ENCODE measurements around the gene SLC12A7.
A peak's percentile ranks its signal among the peaks of the same experiment; 100 is the strongest.
"Not testable (repeated sequence)": the region's sequence is repeated elsewhere in the genome, so short reads cannot be mapped to it uniquely, and the experiment has no call there.

The SLC12A7 gene

GRCh38 chr5:1140818-1141189, 28.9 kb upstream of the SLC12A7 start:
- DNase-seq (ENCODE audit: low spot score) = no peak

DNA sequence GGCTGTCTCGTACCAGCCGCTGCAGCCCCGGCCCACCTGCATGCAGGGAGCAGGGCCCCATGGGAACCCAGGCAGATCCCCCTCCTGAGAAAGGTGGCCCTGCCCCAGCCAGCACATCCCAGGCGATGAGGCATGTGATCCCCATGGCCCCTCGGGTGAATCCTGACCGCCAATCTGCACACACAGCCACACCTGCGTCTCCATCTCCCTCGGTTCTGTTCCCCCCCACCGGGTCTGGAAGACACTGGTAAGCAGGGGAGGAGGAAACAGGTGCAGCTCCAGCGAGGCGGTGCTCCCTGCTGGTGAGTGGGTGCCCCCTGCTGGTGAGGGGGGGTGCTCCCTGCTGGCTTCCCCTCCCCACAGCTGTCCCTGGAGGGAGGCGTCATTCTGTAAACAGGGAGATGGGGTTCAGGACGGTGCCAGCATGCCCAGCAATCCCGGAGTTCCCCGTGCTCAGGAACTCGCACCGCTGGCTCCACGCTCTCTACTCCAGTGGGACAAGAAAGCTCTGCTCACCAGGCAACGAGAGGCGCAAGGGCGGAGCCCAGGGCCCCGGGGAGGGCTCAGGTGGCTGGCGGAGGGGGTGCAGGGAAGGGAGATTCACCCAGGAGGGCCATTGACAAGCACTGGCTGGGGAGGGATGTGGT, 28.4 kb upstream of the SLC12A7 start:
- peak; percentile 80 for DNase-seq (ENCODE audit: low spot score)

DNA sequence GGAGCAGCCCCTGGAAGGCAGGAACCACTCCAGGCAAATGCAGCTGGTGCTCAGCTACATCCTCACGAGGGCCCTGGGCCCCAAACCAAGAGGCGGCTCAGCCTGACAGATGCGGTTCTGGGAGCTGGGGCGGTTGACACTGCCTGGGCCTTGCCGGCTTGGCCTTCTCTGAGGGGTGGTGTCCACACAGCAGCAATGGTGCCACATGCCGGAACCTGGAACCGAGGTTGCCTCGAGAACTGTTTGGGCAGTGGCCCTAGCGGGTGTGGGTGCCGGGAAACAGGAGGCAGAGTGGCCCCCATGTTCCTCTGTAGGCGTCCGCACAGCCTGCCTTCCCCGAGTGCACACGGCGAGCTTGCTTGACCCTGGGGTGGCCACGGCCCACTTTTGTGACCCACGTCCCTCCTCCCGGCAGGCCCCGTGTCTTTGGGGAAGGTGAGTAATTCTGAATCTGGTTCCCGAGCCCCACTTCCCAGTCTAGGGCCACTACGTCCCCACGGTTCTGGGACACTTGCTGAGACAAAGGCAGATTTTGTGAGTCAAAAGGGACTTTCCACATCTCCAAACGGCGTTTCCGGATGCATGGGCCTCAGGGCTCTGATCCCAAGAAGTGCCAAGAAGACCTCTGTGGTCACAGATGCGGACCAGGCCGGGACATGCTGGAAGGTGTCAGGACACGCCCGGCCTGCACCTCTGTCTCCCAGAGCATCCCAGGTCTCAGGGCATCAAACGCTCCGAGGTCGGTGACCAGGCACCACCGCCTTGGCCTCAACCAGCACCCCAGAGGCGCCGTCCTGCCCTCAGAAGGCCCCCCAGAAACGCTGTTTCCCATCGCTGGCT, 27.7 kb upstream of the SLC12A7 start:
- no peak for DNase-seq (ENCODE audit: low spot score)

GRCh38 chr5:1138445-1139245, 26.8 kb upstream of the SLC12A7 start:
- no peak for DNase-seq (ENCODE audit: low spot score)

DNA sequence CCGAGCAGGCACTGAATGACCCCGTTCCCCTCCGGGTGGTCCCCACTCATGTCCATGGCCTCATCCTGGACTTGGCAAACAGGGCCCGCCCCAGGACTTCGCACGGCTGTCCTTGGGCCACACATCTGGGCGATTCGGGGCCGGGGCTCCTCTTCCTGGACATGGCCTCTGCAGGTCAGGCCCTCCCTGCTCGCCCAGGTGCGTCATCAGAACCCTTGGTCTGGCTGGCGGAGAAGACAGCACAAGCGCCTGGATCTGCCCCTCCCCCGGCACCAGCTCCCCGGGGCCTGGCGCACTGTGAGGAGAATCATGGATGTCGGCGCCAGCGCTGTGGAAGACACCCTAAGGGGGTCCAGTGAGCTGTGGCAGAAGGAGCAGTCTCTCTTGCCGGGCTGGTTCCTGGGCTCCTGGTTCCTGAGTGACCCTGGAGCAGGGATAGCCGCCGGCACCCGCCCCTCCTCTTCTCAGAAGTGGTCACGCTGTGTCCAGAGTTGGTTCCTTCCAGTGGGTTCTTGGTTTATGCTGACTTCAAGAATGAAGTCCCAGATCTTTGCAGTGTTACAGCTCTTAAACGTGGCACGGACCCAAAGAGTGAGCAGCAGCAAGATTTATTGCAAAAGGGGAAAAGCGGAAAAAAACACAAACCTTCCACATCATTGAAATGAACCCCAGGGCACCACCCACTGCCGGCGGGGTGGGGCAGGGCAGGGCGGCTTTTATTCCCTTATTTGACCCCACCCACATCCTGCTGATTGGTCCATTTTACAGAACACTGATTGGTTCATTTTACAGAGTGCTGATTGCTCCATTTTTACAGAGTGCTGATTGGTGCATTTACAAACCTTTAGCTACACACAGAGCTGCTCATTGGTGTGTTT, 25.9 kb upstream of the SLC12A7 start:
- DNase-seq (ENCODE audit: low spot score) = peak; percentile 57

- no peak for DNase-seq (ENCODE audit: low spot score)
These were observed 25.0 kb upstream of the SLC12A7 start for GRCh38 chr5:1136814-1137213.

GRCh38 chr5:1135696-1136525, 24.0 kb upstream of the SLC12A7 start:
- DNase-seq (ENCODE audit: low spot score) = no peak

- no peak for DNase-seq (ENCODE audit: low spot score)
These were observed 22.6 kb upstream of the SLC12A7 start for GRCh38 chr5:1134478-1134877.

DNA sequence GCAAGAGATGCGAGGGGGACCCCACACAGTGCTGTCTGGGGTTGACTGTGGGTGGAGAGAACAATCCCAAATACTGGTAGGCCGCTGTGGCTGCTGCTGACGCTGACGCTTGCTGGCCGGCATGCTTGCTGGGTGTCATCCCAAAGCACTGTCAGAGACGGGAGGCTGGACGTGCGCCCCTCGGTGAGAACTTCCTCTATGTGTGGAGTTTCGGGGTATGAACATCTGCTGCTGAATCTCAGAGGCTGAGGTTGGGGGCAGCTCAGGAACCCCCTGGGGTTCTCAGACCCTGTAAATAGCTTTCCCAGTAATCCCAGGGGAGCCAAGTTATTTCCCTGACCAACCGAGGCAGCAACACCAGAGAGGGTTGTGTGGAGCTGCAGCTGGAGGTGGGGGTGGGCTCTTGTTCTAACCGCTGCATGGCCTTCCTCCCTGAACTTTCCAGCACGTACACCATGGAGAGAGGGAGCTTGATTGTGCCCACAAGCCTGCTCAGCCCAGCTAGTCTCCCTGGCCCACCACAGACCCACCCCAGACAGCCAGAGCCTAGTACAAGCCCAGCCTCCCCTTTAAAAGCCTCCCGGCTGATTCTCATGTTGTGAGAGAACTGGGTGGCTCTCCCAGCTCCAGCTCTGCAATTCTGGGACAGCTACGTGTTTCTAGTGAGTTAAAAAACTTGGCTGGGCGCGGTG, 21.8 kb upstream of the SLC12A7 start:
- DNase-seq (ENCODE audit: low spot score) = no peak

GRCh38 chr5:1133108-1133507, 21.2 kb upstream of the SLC12A7 start:
- no peak for DNase-seq (ENCODE audit: low spot score)

DNA sequence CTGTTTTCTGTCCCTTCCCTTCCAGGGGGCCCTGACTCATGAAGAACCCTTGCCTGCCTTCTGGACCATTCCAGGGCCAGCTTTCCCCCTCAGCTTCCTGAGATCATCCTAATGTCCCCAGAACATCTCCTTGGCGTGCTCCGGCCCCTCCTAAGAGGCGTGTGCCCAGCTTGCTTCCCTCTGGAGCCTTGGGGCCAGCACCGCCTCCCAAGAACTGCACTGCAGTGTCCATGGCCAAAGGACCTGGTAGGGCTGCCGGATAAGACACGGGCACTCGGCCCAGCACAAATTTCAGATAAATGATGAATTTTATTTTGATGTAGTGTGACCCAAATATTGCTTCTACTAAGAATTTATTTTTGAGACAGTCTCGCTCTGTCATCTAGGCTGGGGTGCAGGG, 20.7 kb upstream of the SLC12A7 start:
- no peak for DNase-seq (ENCODE audit: low spot score)

DNA sequence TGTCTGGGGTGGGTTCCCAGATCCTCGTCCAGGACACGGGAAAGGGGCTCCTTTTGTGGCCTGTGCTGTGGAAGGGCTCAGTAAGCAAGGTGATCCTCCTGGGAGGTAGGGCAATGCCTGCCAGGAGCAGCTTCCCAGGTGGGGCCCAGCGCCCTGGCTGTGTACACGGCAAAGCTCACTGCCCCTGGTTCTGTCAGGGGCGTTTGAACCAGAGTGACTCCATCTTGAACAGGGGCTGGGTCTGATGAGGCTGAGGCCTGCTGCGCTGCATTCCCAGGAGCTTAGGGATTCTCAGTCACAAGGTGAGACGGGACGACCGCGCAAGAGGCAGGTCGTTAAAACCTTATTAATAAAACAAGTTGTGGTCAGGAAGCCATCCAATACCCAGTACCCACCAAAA, 19.9 kb upstream of the SLC12A7 start:
- DNase-seq (ENCODE audit: low spot score) = no peak

- DNase-seq (ENCODE audit: low spot score) = no peak
These were observed 19.3 kb upstream of the SLC12A7 start for GRCh38 chr5:1131191-1131621.

GRCh38 chr5:1130218-1130946, 18.5 kb upstream of the SLC12A7 start:
- no peak for DNase-seq (ENCODE audit: low spot score)

GRCh38 chr5:1129711-1130055, 17.8 kb upstream of the SLC12A7 start:
- DNase-seq (ENCODE audit: low spot score) = no peak

- no peak for DNase-seq (ENCODE audit: low spot score)
These were observed 17.3 kb upstream of the SLC12A7 start for GRCh38 chr5:1128977-1129710.

GRCh38 chr5:1127959-1128785, 16.3 kb upstream of the SLC12A7 start:
- no peak for DNase-seq (ENCODE audit: low spot score)

GRCh38 chr5:1125695-1126094, 13.8 kb upstream of the SLC12A7 start:
- not testable (repeated sequence) for DNase-seq (ENCODE audit: low spot score)

Measured in hematopoietic multipotent progenitor cell treated with erythropoietin and hydrocortisone succinate and interleukin-3 and kit ligand, for 17 days (in vitro differentiated cells).